Measurements from ENCODE around the gene GINS1.

The GINS1 gene

GRCh38 chr20:25407311-25408169 is at the start of gene GINS1:
Gene GINS1, plus strand, starts transcription at chr20:25407673. Its CDS starts 148 bp downstream, at chr20:25407821.
- DNase-seq: peak; percentile 90 to 95

GRCh38 chr20:25360631-25361286 is 46.7 kb upstream of the GINS1 start:
- DNase-seq: peak in 1 of 2 experiments; percentile 58

GRCh38 chr20:25361287-25361683 is 46.2 kb upstream of the GINS1 start:
- peak in 1 of 2 experiments; percentile 71 for DNase-seq

GRCh38 chr20:25364180-25364788 is 43.2 kb upstream of the GINS1 start:
- no peak for DNase-seq

DNA sequence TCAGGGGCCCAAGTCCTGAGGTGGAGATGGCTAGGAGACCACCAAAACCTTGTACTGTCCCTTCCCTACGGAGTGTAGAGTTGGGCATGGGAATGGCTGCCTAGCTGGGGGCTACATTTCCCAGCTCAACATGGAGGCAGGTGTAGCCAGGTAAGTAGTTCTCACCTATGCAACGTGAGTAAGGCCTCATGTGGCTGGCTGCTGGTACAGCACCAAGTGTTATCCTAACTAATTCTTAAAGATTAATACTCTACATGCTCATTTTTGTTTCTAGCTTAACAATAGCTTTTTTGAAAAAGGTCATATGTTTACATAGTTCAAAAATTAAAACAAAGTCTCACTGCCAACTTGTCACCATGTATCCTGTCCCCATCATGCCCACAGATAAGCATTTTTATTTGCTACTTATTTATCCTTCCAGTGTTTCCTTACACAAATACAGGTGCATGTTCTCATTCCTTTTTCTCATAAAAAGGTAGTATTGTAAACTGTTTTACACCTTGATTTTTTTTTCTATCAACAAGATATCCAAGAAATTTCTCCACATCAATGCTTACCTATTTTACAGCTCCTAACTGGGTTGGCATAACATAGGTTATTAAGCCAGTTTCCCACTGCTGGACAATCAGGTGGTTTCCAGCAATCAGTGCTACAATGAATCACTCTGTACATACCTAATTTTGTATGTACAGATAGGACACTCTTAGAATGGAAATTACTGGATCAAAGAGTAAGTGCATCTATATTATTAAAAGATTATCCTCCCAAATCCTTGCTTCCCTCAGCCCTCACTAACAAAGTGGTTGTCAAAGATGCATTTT is 42.4 kb upstream of the GINS1 start:
- no peak for DNase-seq

DNA sequence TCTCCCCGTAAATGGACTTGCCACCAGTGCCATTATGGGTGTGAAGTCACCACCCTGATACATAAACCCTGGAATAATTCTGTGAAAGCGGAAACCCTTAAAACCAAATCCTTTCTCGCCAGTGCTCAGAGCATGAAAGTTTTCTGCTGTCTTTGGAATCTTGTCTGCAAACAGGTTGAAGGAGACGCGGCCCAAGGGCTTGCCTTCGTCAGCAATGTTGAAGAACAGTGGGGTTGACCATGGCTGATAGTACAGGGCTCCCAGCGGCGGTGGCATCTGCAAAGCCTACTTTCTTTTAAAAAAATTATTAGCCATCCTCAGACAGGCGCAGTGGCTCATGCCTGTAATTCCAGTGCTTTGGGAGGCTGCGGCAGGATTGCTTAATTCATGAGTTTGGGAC is 38.9 kb upstream of the GINS1 start:
- no peak for DNase-seq

DNA sequence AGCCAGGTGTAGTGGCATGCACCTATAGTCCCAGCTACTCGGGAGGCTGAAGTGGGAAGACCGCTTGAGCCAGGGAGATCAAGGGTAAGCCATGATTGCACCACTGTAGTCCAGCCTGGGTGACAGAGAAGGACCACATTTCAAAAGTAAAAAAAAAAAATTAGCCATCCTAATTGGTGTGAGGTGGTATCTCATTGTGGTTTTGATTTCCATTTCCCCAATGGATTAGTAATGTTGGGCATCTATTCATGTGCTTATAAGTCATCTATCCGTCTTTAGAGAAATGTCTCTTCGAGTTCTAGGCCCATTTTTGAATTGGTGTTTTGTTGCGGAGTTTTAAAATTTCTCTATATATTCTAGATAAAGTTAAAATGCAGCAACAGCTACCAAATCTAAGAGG is 38.5 kb upstream of the GINS1 start:
- DNase-seq: no peak

DNA sequence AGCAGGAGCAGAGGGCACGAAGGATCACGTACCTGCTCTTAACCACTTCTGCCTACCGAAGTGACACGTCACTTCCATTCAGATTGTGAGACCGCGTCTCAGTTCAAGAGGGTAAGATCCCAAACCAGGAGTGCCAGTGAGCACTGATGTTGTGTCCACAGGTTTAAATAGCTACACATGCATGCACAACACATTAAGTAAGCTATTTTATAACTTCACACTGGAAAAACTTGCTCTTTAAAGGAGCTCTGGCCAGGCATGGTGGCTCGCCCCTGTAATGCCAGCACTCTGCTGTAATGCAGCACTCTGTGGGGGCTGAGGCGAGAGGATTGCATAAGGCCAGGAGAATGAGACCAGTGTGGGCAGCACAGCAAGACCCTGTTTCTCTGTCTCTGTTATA is 37.9 kb upstream of the GINS1 start:
- no peak for DNase-seq

- DNase-seq: no peak
Observed at GRCh38 chr20:25369971-25370370, 37.5 kb upstream of the GINS1 start.

GRCh38 chr20:25372584-25373336 is 34.7 kb upstream of the GINS1 start:
- DNase-seq: peak in 1 of 2 experiments; percentile 61

- DNase-seq: no peak
Observed at GRCh38 chr20:25374842-25375241, 32.6 kb upstream of the GINS1 start.

DNA sequence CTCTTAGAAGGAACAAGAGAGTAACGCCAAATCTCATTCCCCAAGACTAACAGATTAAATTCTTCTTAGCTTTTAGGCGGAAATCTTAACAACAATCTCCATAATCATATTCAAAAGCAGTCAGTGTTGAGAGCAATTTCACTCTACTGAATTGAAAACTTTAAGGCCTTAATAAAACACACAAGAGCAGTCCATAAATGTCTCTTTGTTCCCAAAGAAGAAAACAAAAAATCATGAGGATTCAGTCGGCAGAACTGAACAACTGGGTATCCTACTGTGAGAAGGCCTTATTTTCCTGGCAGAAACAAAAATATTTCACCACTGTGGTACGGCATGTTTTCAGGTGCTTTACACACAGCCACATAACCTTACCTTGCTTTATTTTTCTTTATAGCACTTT is 31.2 kb upstream of the GINS1 start:
- no peak for DNase-seq

GRCh38 chr20:25376886-25377285 is 30.6 kb upstream of the GINS1 start:
- DNase-seq: no peak

DNA sequence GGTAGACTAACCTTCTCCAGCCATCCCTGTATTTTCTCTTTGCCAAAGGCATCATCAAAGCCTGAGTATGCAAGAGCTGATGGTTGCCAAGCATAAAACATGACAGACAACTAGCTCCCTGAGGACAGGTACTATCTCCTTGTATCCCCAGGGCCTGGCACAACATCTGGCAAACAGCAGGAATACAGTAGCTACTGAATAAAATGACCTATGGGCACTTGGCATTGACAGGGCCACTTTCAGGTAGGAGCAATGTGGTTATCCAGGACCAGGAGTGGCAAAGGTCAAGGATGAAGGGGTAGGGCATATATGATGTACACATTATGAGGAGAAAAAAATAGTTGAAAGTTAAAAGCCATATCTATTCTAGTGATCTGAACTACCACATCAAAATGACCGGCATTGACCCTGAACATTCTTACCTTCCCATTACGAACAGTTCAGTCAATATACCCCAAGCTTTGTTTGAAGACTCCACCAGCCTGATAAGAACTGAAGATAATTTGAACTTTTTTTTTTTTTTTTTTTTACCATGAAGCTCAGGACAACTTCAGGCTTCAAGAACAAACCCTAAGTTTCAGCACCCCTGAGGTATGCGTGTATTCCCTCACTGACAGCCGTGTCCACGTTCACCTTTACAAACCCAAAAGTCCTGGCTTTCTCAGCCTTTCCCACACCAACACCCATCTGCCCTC is 29.1 kb upstream of the GINS1 start:
- no peak for DNase-seq

DNA sequence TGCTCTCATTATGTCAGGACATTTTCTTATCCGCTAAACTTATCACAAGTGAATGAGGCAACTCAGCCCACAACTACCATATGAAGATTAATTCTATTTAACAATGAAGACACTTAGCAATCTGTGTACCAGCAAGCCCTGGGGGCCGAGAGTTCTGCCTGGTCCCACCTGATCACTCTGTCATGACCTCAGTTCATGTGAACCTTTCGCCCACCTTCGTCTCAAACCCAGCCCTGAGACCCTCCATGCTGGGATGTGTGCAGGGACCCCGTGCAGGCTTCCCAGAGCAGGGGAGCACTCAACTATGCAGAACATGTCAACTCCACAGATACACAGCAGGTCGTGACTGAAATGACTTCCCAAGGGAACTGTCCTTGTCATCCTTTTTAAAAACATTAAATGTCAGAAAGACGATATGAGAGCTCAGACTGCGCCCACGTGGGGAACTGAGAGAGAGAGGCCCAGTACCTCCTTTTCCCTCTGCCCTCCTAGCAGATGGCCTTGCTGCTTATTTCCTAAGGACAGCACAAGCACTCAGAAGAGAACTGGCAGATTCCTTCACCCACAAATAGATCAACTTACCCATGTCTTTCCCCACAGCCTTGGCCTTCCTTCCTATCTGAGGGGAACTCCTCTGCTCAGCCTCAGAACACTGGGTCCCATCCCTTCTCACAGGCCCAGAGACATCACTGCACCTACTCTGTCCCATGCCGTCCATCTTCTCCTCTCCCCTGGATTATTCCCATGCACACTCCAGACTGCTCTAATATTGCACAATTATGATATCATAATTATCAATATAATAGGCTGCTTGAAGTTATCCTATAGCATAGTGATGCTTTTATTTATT is 28.4 kb upstream of the GINS1 start:
- no peak for DNase-seq

DNA sequence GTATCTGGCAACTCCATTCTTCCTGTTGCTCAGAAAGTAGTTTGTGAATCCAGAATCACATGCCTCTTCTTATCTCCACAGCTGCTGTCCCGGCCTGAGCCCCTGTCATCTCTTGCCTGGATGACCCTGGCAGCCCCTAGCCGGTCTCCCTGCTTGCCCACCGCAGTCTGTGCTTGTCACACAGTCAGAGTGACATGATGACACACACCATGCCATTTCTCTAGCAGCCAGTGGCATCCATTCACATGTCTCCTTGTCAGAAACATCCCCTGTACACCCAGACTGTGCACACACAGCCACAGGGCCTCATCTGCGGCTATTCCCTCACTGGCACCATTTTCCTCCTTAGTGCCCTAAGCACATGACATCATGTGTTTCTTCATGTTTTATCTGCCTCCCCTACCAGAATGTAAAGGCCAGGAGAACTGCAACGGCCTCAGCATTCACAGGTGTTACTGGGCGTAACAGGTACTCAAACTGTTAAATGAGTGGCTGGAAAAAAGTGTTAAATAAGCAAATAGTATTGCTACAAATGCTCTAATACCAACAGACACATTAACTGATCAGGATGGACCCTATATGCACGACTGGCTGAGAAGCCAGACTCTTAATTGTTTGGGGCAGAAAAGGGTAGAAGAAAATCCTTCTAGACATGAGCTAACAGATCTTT is 26.4 kb upstream of the GINS1 start:
- DNase-seq: no peak

- no peak for DNase-seq
Observed at GRCh38 chr20:25382704-25383370, 24.6 kb upstream of the GINS1 start.

DNA sequence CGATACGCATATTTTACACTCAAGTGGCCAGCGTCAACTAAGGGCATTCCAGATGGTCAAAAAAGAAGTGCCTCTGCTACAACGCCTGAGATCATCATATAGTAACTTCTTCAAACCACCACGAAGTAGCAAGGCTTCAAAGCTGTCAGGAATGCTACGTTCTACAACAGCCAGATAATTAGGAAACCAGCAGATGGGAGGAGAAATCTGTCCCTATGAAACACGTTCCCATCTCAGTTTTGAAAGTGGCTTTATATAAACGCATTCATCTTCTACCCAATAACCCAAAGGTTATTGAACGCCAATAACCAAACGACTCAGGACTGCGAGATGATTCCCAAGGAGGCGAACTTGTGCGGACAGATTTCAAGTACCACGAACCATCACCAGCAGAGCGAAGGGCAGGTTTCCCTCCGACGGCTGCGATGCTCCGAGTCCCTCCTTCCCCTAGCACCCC is 18.0 kb upstream of the GINS1 start:
- no peak for DNase-seq

DNA sequence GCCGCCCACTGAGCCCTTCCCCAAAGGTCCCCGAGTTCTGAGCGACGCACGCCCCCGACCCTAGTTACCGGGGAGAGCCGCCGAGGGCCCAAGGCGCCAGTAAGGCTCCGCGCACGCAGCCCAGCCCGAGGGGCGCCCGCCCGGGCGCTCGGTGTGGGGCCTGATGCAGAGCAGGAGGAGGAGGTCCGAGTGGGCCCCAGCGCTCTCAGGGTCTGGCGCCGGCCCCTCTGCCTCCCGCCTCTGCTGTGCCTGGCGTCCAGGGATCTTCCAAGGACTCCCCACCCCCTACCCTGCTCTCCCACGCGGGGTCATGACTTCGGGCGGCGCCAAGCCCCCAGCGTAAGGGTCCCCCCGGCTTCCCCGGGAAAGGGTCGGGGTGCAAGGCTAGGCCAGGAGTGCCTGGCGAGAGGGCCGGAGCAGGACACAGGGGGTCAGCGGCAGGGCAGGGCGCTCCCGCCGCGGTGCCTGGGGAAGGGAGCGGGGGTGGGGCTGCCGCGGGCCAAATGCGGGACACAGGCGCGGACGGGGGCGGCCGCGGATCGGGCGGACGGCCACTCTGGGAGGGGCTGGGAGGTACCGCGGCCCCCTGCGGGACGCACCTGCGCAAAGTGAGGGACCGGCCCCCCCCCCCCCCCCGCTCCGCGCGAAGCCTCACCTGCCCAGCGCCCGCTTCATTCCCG is 17.5 kb upstream of the GINS1 start:
- DNase-seq: no peak
